IPS DF 4.7 (cell line): Measurements from ENCODE around the gene POSTN.
A peak's percentile ranks its signal among the peaks of the same experiment; 100 is the strongest.
"Not testable (repeated sequence)": the region's sequence is repeated elsewhere in the genome, so short reads cannot be mapped to it uniquely, and the experiment has no call there.

Experiments
- DNase-seq: peaks from one replicate; pipeline ENCODE4 v3.0.0-alpha.2; 2013; ENCODE audit warnings: low spot score; ENCODE audit errors: extremely low read depth

POSTN gene

GRCh38 chr13:37596805-37597204 is 1.8 kb downstream of the POSTN start:
- DNase-seq: no peak

DNA sequence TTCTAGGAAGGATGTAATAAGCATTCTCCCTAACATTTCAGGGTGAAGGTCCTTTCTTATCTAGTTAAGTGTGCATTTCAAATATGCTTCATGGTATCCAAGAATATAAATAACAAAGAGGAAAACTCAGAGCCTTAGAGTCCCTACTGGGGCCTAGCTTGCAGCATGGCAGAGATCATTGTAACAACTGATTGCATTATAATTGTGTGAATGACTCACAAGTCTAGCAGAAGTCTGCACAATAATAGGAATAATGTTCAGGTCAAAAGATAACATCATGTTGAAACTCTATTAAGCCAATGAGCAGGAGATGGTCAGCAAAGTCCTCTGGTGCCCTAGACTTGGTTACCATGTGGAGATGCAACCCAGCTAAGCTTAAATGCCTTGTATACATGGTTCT is 3.4 kb downstream of the POSTN start:
- DNase-seq: peak; percentile 19

GRCh38 chr13:37594550-37594949 is 4.0 kb downstream of the POSTN start:
- DNase-seq: no peak

DNA sequence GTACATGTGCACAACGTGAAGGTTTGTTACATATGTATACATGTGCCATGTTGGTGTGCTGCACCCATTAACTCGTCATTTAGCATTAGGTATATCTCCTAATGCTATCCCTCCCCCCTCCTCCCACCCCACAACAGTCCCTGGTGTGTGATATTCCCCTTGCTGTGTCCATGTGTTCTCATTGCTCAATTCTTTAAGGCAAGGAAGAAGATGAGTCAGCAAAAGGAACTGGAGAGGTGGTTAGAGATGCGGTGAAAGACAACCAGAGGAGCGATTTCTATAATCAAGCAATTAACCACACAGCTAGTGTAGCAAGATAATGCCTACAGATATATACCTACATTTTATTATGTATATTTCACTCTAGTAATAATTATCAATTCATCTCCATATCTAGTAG is 9.2 kb downstream of the POSTN start:
- DNase-seq: not testable (repeated sequence)

DNA sequence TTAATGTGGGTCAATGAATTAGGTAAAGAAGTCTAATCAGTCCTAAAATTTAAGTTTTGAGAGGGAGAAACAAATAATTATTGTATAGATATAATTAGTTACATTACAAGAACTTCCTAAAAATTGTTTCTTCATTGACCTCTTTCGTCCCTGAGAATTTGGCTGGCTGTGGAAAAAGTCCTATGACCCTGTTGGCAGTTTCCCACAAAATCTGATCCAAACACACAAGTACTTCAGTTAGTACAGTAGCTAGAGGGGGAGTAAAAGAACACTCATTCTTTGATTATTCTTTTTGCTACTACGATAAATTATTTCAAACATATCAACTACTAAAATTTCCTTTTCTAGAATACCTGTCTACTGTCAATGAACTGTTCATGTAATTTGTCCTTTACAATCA is 11.3 kb downstream of the POSTN start:
- DNase-seq: no peak

DNA sequence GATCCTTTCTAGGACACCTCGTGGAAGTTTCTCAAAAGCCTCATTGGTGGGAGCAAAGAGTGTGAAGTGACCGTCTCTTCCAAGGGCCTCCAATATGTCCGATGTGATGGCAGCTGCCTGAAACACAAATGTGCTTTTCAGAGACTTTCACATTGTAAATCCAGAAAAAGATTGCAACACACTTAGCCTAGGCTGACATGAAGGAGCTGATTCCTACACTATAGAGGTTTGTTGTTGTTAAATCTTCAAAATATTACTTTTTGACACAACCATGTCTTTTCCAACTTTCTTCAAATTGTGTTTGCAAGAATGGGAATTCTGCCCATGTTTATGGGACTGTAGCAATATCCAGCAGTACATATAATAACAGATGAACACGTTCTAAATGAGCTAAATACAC is 12.4 kb downstream of the POSTN start:
- no peak for DNase-seq

GRCh38 chr13:37585541-37585940 is 13.0 kb downstream of the POSTN start:
- no peak for DNase-seq

- DNase-seq: no peak
Measured at GRCh38 chr13:37576601-37577000, 22.0 kb downstream of the POSTN start.

GRCh38 chr13:37565425-37565824 is 33.1 kb downstream of the POSTN start:
- DNase-seq: no peak

DNA sequence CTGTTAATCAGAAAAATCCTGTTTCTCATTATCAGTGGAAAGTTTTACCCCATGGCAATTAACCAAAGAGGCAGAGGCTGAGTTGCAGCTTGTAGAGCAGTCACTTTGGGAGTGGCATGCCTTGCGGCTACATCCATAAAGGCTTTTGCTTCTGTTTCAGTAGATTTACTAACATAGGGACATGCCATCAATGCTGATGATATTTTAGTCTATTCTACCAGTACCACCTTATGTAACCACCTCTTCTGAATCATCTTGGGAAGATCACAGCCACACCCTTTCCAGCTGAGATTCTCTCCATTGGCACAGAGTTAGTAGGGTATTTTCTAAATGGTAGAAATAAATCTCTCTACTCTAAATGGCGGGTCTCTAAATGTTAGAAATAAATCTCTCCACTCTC is 37.5 kb downstream of the POSTN start:
- DNase-seq: no peak

DNA sequence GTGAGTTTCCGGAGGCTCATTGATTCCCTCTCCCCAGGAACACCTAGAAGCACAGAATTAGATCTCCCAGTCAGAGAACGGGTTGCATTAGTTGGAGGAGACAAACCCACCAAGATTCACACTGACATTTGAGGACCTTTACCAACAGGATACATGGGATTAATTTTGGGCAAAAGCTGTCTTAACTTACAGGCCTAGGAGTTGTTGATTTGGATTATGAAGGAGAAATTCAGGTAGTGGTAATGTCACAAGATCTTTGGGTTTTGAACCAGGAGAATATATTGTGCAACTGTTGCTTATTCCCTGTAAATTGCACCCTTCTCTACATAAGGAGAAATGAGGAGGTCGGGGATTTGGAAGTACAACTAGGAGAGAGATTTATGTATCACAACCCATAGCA is 38.0 kb downstream of the POSTN start:
- DNase-seq: no peak

GRCh38 chr13:37558766-37559165 is 39.8 kb downstream of the POSTN start:
- DNase-seq: not testable (repeated sequence)

GRCh38 chr13:37546087-37546486 is 52.5 kb downstream of the POSTN start:
- DNase-seq: no peak

- DNase-seq: no peak
Measured at GRCh38 chr13:37544995-37545394, 53.6 kb downstream of the POSTN start.

GRCh38 chr13:37539976-37540605 is 58.5 kb downstream of the POSTN start:
- DNase-seq: no peak

GRCh38 chr13:37539170-37539569 is 59.4 kb downstream of the POSTN start:
- no peak for DNase-seq

DNA sequence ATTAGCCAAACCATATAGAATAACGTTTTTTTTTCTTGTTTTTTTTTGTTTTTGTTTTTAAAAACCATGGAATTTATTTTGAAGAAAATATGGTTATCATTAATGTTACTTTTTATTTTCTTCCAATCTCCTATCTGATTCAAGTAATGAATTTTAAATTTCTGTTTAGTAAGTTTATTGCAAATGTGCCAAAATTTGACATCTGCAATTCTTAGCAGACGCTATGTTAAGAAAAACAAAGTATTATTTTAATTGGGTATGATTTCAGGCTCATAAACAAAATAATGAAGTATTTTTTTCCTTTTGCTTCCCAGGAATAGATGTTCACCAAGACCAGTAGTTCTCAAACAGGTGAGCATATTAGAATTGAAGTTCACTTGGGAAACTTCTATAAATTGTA is 63.1 kb downstream of the POSTN start:
- no peak for DNase-seq

DNA sequence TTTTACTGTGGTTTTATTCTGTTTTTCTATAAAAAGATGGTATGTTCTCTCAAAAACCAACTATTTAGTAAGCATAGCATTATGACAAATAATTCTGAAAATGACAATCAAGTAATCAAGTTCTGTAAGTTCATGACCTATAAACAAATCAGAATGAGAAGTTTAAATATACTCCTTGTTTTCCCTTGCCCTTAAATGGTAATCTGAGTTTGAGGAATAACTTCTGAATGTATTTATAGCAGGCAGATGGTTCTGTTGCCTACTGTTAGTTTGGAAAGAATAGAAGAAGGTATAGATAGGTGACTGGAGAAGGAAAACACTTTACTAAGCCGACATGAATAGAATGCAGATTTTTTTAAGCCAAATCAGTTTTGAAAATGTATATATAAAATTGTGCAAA is 63.9 kb downstream of the POSTN start:
- DNase-seq: no peak

DNA sequence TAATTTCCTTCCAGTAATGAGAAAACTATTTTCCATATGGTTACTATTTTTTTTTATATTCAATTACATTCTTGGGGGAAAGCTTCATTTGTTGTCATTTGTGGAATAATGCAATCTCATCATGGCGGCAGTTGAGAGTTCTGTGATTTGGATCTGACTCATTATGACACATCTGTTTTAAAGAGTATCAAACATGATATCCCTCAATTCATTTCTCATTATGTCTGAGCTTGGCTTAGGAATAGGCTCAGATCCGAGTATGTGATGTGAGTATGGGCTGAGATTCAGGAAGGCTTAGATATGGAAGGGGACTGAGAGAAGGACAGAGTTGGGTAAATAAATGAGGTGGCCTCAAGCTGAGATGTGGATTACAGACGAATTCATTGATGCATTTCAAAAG is 64.4 kb downstream of the POSTN start:
- DNase-seq: no peak

GRCh38 chr13:37531049-37531448 is 67.5 kb downstream of the POSTN start:
- DNase-seq: no peak

- no peak for DNase-seq
Measured at GRCh38 chr13:37529751-37530385, 68.7 kb downstream of the POSTN start.

- DNase-seq: no peak
Measured at GRCh38 chr13:37526710-37527473, 71.7 kb downstream of the POSTN start.

GRCh38 chr13:37515226-37515625 is 83.3 kb downstream of the POSTN start:
- no peak for DNase-seq
